ENCODE measurements around the gene FKBP6. TPM values are rescaled to one million over a fixed set of nuclear protein-coding genes. Genes with fewer than 3 reads are reported as not detected.
A peak's percentile ranks its signal among the peaks of the same experiment; 100 is the strongest.

FKBP6 gene
- total and polyA plus RNA-seq, 7 experiments from 2014 or later = 0.24 TPM; not detected in 6

GRCh38 chr7:73382934-73383503 lies 55.1 kb downstream of the FKBP6 start:
- Mint-ChIP-seq H3K4me3 (no peak overlapping the region), H3K27me3 (peaks cover 6 to 17% (median 8%) of the 10 kb centered on the region in 5 donors), H3K27ac (no peak overlapping the region), H3K4me1 (peaks cover 0 to 4% (median 0%) of the 10 kb centered on the region in 7 donors), H3K36me3 (peaks cover 3 to 18% (median 5%) of the 10 kb centered on the region in 5 donors), H3K9me3 (peaks cover 5 to 58% (median 20%) of the 10 kb centered on the region in 11 donors)
- Histone ChIP-seq H3K9me3 (ENCODE audit: control insufficient read depth in 2 of 3, low read length in 3 of 3) (peaks cover 0 to 18% (median 4%) of the 10 kb centered on the region in 3 experiments), H3K36me3 (ENCODE audit: control insufficient read depth in 2 of 3, insufficient read depth in 3 of 3, low read length in 3 of 3) (no peaks in the 10 kb centered on the region), H3K27me3 (ENCODE audit: control insufficient read depth in 2 of 2, insufficient read depth in 2 of 2, low read length in 2 of 2) (no peaks in the 10 kb centered on the region), H3K27ac (ENCODE audit: low read depth, low read length) (no peak overlapping the region), H3K4me3 (ENCODE audit: low read length) (no peak overlapping the region), H3K4me1 (ENCODE audit: control insufficient read depth in 2 of 2, insufficient read depth in 2 of 2, low read length in 2 of 2) (no peaks in the 10 kb centered on the region)
- POLR2A ChIA-PET = no interaction called here
- intact Hi-C loops (cut with micrococcal nuclease) = no loop called here
- CTCF ChIA-PET = interaction anchor here (0.9 kb wide), 1 partner anchor 59 kb away, joined by 4 read pairs; no protein-coding TSS in a partner anchor
- DNase-seq (no peak), ATAC-seq (peak; percentile 22)

GRCh38 chr7:73387221-73387828 lies 59.4 kb downstream of the FKBP6 start:
- peaks cover 0 to 6% (median 0%) of the 10 kb centered on the region in 5 donors for H3K27me3 Mint-ChIP-seq
- H3K36me3 Mint-ChIP-seq = peaks cover 4 to 24% (median 8%) of the 10 kb centered on the region in 5 donors
- Histone ChIP-seq H3K9me3 (ENCODE audit: control insufficient read depth in 2 of 3, low read length in 3 of 3) (peaks cover 0 to 23% (median 4%) of the 10 kb centered on the region in 3 experiments), H3K4me1 (ENCODE audit: control insufficient read depth in 2 of 2, insufficient read depth in 2 of 2, low read length in 2 of 2) (no peaks in the 10 kb centered on the region), H3K27me3 (ENCODE audit: control insufficient read depth in 2 of 2, insufficient read depth in 2 of 2, low read length in 2 of 2) (no peaks in the 10 kb centered on the region), H3K36me3 (ENCODE audit: control insufficient read depth in 2 of 3, insufficient read depth in 3 of 3, low read length in 3 of 3) (no peaks in the 10 kb centered on the region), H3K4me3 (ENCODE audit: low read length) (no peak overlapping the region), H3K27ac (ENCODE audit: low read depth, low read length) (no peak overlapping the region)
- intact Hi-C loops (cut with micrococcal nuclease) = no loop called here
- no peak overlapping the region for H3K27ac Mint-ChIP-seq
- ATAC-seq = no peak
- peaks cover 0 to 4% (median 0%) of the 10 kb centered on the region in 7 donors for H3K4me1 Mint-ChIP-seq
- CTCF ChIA-PET = no interaction called here
- no peak overlapping the region for H3K4me3 Mint-ChIP-seq
- no peak for DNase-seq
- peaks cover 10 to 83% (median 37%) of the 10 kb centered on the region in 11 donors for H3K9me3 Mint-ChIP-seq
- POLR2A ChIA-PET = interaction anchor here (0.6 kb wide), 1 partner anchor 114 kb away, joined by 3 read pairs; no protein-coding TSS in a partner anchor

- ATAC-seq (no peak), DNase-seq (no peak)
- peaks cover 0 to 3% (median 0%) of the 10 kb centered on the region in 7 donors for H3K4me1 Mint-ChIP-seq
- Histone ChIP-seq H3K27me3 (ENCODE audit: control insufficient read depth in 2 of 2, insufficient read depth in 2 of 2, low read length in 2 of 2) (no peaks in the 10 kb centered on the region), H3K9me3 (ENCODE audit: control insufficient read depth in 2 of 3, low read length in 3 of 3) (peaks cover 0 to 23% (median 4%) of the 10 kb centered on the region in 3 experiments), H3K4me3 (ENCODE audit: low read length) (no peak overlapping the region), H3K36me3 (ENCODE audit: control insufficient read depth in 2 of 3, insufficient read depth in 3 of 3, low read length in 3 of 3) (no peaks in the 10 kb centered on the region), H3K4me1 (ENCODE audit: control insufficient read depth in 2 of 2, insufficient read depth in 2 of 2, low read length in 2 of 2) (no peaks in the 10 kb centered on the region), H3K27ac (ENCODE audit: low read depth, low read length) (no peak overlapping the region)
- intact Hi-C loops (cut with micrococcal nuclease) = no loop called here
- POLR2A ChIA-PET = no interaction called here
- H3K27ac Mint-ChIP-seq = no peak overlapping the region
- H3K9me3 Mint-ChIP-seq = peaks cover 10 to 78% (median 37%) of the 10 kb centered on the region in 11 donors
- peaks cover 4 to 24% (median 8%) of the 10 kb centered on the region in 5 donors for H3K36me3 Mint-ChIP-seq
- CTCF ChIA-PET = no interaction called here
- peaks cover 0 to 5% (median 0%) of the 10 kb centered on the region in 5 donors for H3K27me3 Mint-ChIP-seq
- peak overlapping the region in 1 of 10 donors; percentile 7 for H3K4me3 Mint-ChIP-seq
Measured at GRCh38 chr7:73387908-73388414, 60.0 kb downstream of the FKBP6 start.

- ChIA-PET POLR2A (no interaction called here), CTCF (no interaction called here)
- no peak for DNase-seq
- Mint-ChIP-seq H3K36me3 (peaks cover 4 to 10% (median 8%) of the 10 kb centered on the region in 5 donors), H3K27ac (no peak overlapping the region), H3K4me1 (no peaks in the 10 kb centered on the region), H3K4me3 (no peak overlapping the region), H3K9me3 (peaks cover 13 to 54% (median 25%) of the 10 kb centered on the region in 11 donors), H3K27me3 (peaks cover 0 to 9% (median 0%) of the 10 kb centered on the region in 5 donors)
- Histone ChIP-seq H3K4me3 (ENCODE audit: low read length) (no peak overlapping the region), H3K4me1 (ENCODE audit: control insufficient read depth in 2 of 2, insufficient read depth in 2 of 2, low read length in 2 of 2) (no peaks in the 10 kb centered on the region), H3K27me3 (ENCODE audit: control insufficient read depth in 2 of 2, insufficient read depth in 2 of 2, low read length in 2 of 2) (no peaks in the 10 kb centered on the region), H3K9me3 (ENCODE audit: control insufficient read depth in 2 of 3, low read length in 3 of 3) (peaks cover 0 to 19% (median 4%) of the 10 kb centered on the region in 3 experiments), H3K27ac (ENCODE audit: low read depth, low read length) (no peak overlapping the region), H3K36me3 (ENCODE audit: control insufficient read depth in 2 of 3, insufficient read depth in 3 of 3, low read length in 3 of 3) (no peaks in the 10 kb centered on the region)
- ATAC-seq = no peak
- intact Hi-C loops (cut with micrococcal nuclease) = no loop called here
Measured at GRCh38 chr7:73391396-73391795, 63.4 kb downstream of the FKBP6 start.

- Histone ChIP-seq H3K4me3 (ENCODE audit: low read length) (no peak overlapping the region), H3K36me3 (ENCODE audit: control insufficient read depth in 2 of 3, insufficient read depth in 3 of 3, low read length in 3 of 3) (no peaks in the 10 kb centered on the region), H3K27ac (ENCODE audit: low read depth, low read length) (no peak overlapping the region), H3K9me3 (ENCODE audit: control insufficient read depth in 2 of 3, low read length in 3 of 3) (no peaks in the 10 kb centered on the region), H3K4me1 (ENCODE audit: control insufficient read depth in 2 of 2, insufficient read depth in 2 of 2, low read length in 2 of 2) (no peaks in the 10 kb centered on the region), H3K27me3 (ENCODE audit: control insufficient read depth in 2 of 2, insufficient read depth in 2 of 2, low read length in 2 of 2) (no peaks in the 10 kb centered on the region)
- peaks cover 0 to 9% (median 0%) of the 10 kb centered on the region in 5 donors for H3K27me3 Mint-ChIP-seq
- POLR2A ChIA-PET = no interaction called here
- peaks cover 0 to 4% (median 0%) of the 10 kb centered on the region in 5 donors for H3K36me3 Mint-ChIP-seq
- DNase-seq = no peak
- CTCF ChIA-PET = no interaction called here
- intact Hi-C loops (cut with micrococcal nuclease) = no loop called here
- no peak overlapping the region for H3K27ac Mint-ChIP-seq
- no peak overlapping the region for H3K4me3 Mint-ChIP-seq
- no peak for ATAC-seq
- peaks cover 0 to 24% (median 8%) of the 10 kb centered on the region in 11 donors for H3K9me3 Mint-ChIP-seq
- peaks cover 0 to 2% (median 0%) of the 10 kb centered on the region in 7 donors for H3K4me1 Mint-ChIP-seq
Measured at GRCh38 chr7:73394422-73394821, 66.5 kb downstream of the FKBP6 start.

GRCh38 chr7:73395538-73396503 lies 67.9 kb downstream of the FKBP6 start:
- Mint-ChIP-seq H3K27ac (no peak overlapping the region), H3K9me3 (peaks cover 0 to 16% (median 0%) of the 10 kb centered on the region in 11 donors), H3K36me3 (peaks cover 0 to 4% (median 0%) of the 10 kb centered on the region in 5 donors), H3K27me3 (peaks cover 0 to 9% (median 0%) of the 10 kb centered on the region in 5 donors), H3K4me1 (peaks cover 0 to 5% (median 0%) of the 10 kb centered on the region in 7 donors), H3K4me3 (no peak overlapping the region)
- Histone ChIP-seq H3K36me3 (ENCODE audit: control insufficient read depth in 2 of 3, insufficient read depth in 3 of 3, low read length in 3 of 3) (no peaks in the 10 kb centered on the region), H3K4me3 (ENCODE audit: low read length) (no peak overlapping the region), H3K27me3 (ENCODE audit: control insufficient read depth in 2 of 2, insufficient read depth in 2 of 2, low read length in 2 of 2) (no peaks in the 10 kb centered on the region), H3K27ac (ENCODE audit: low read depth, low read length) (no peak overlapping the region), H3K9me3 (ENCODE audit: control insufficient read depth in 2 of 3, low read length in 3 of 3) (no peaks in the 10 kb centered on the region), H3K4me1 (ENCODE audit: control insufficient read depth in 2 of 2, insufficient read depth in 2 of 2, low read length in 2 of 2) (no peaks in the 10 kb centered on the region)
- CTCF ChIA-PET = no interaction called here
- DNase-seq (no peak), ATAC-seq (no peak)
- POLR2A ChIA-PET = no interaction called here
- intact Hi-C loops (cut with micrococcal nuclease) = no loop called here

Measured in naive thymus-derived CD4-positive, alpha-beta T cell (primary cell).